H1 (cell line): ENCODE data around the gene PPIL3. TPM values are rescaled to one million over a fixed set of nuclear protein-coding genes. Genes with fewer than 3 reads are reported as not detected.

Source experiments
- CTCF ChIA-PET: fragments of 300-600 bp; sonication (Branson Sonifier 250); formaldehyde crosslinking; loops from one replicate; lab custom pipeline; 2021; ENCODE audit not compliant: partially characterized antibody; lab: Charles Lee
- POLR2A ChIA-PET: fragments of 300-600 bp; sonication (Branson Sonifier 250); formaldehyde crosslinking; loops from one replicate; lab custom pipeline; 2021; ENCODE audit warnings: inconsistent platforms; ENCODE audit not compliant: partially characterized antibody; lab: Charles Lee
- DNase-seq, 2 experiments: peaks; one replicate each; pipeline versions ENCODE4 v3.0.0 to v3.0.0-alpha.2; 2010 to 2022; ENCODE audit warnings: low spot score in 2 of 2, low read depth in 1 of 2, mixed read lengths in 1 of 2
- FAIRE-seq: peaks from 2 replicates; lab custom pipeline; 2011; peaks lifted over from hg19 to GRCh38; lab: Jason Lieb, UNC
- H2AFZ ChIP-seq: 2 replicates; pipeline ENCODE4 v1.8.1; 2012; ENCODE audit warnings: low read length, inconsistent platforms
- H2AK5ac ChIP-seq: 2 replicates; pipeline ENCODE4 v1.6.1; 2013; ENCODE audit warnings: low read depth, low read length
- H2BK120ac ChIP-seq: replicated peaks from 2 replicates; pipeline ENCODE3; 2013; ENCODE audit warnings: low read depth, low read length, inconsistent platforms
- H2BK12ac ChIP-seq: 2 replicates; pipeline ENCODE4 v1.6.1; 2013; ENCODE audit warnings: low read depth, low read length
- H2BK15ac ChIP-seq: 2 replicates; pipeline ENCODE4 v1.6.1; 2013; ENCODE audit warnings: low read length
- H2BK20ac ChIP-seq: 2 replicates; pipeline ENCODE4 v1.6.1; 2013; ENCODE audit warnings: low read length
- H2BK5ac ChIP-seq: 2 replicates; pipeline ENCODE4 v1.6.1; 2013; ENCODE audit warnings: low read depth, low read length
- H3K14ac ChIP-seq: 2 replicates; pipeline ENCODE4 v1.6.1; 2013; ENCODE audit warnings: inconsistent platforms; ENCODE audit not compliant: insufficient read length
- H3K18ac ChIP-seq: 2 replicates; pipeline ENCODE4 v1.6.1; 2013; ENCODE audit warnings: low read length; ENCODE audit errors: extremely low read depth
- H3K23ac ChIP-seq: 2 replicates; pipeline ENCODE4 v1.6.1; 2013; ENCODE audit warnings: inconsistent platforms; ENCODE audit not compliant: insufficient read length
- H3K23me2 ChIP-seq: 2 replicates; pipeline ENCODE4 v1.6.1; 2013; ENCODE audit warnings: low read depth, low read length
- H3K27ac ChIP-seq: 2 replicates; pipeline ENCODE4 v1.6.1; 2011; ENCODE audit warnings: low read depth, low read length, inconsistent platforms
- H3K27me3 ChIP-seq, 4 experiments: replicated peaks in 1 of 4; 1 replicate in 1 of 4; 2 replicates in 3 of 4; pipeline versions ENCODE4 v1.6.1 to v1.8.1; 2011 to 2013; ENCODE audit warnings: low read length in 3 of 4, mild to moderate bottlenecking in 3 of 4, inconsistent platforms in 2 of 4, mixed read lengths in 2 of 4, moderate library complexity in 1 of 4; ENCODE audit not compliant: control insufficient read depth in 3 of 4, insufficient read depth in 3 of 4; ENCODE audit errors: extremely low read depth in 1 of 4
- H3K36me3 ChIP-seq, 4 experiments: 2 replicates each; pipeline versions ENCODE4 v1.6.1 to v1.8.1; 2011 to 2013; ENCODE audit warnings: mild to moderate bottlenecking in 4 of 4, low read length in 3 of 4, moderate library complexity in 2 of 4, control low read depth in 1 of 4, inconsistent platforms in 1 of 4; ENCODE audit not compliant: insufficient read depth in 4 of 4, control insufficient read depth in 2 of 4
- H3K4ac ChIP-seq: replicated peaks from 2 replicates; pipeline ENCODE3; 2013; ENCODE audit warnings: low read length, low read depth, mixed read lengths, inconsistent platforms; ENCODE audit not compliant: insufficient read length
- H3K4me1 ChIP-seq, 4 experiments: replicated peaks in 1 of 4; 1 replicate in 1 of 4; 2 replicates in 3 of 4; pipeline versions ENCODE4 v1.6.1 to v1.8.1; 2011 to 2013; ENCODE audit warnings: low read length in 3 of 4, inconsistent platforms in 2 of 4, mixed read lengths in 1 of 4; ENCODE audit not compliant: insufficient read depth in 4 of 4, control insufficient read depth in 3 of 4
- H3K4me2 ChIP-seq, 2 experiments: 2 replicates each; pipeline versions ENCODE4 v1.6.1 to v1.8.1; 2011 to 2013; ENCODE audit warnings: low read depth in 2 of 2, low read length in 2 of 2, control low read depth in 1 of 2, inconsistent platforms in 1 of 2, mild to moderate bottlenecking in 1 of 2; ENCODE audit not compliant: insufficient read depth in 1 of 2
- H3K4me3 ChIP-seq, 4 experiments: fragments of 200-600, 300-600 bp in 1 of 4; sonication (generic), shearing (Covaris generic), sonication (Bioruptor Twin) in 1 of 4; 2 replicates each; pipeline versions ENCODE4 v1.5.1 to v1.8.1; 2011 to 2016; ENCODE audit warnings: low read length in 4 of 4, low read depth in 3 of 4, control low read depth in 2 of 4, inconsistent platforms in 2 of 4, mild to moderate bottlenecking in 2 of 4, mixed read lengths in 1 of 4, moderate library complexity in 1 of 4; ENCODE audit not compliant: insufficient read depth in 2 of 4; ENCODE audit errors: extremely low read depth in 1 of 4
- H3K56ac ChIP-seq: replicated peaks from 2 replicates; pipeline ENCODE3; 2013; ENCODE audit warnings: low read depth, mild to moderate bottlenecking, mixed read lengths, low read length, inconsistent platforms; ENCODE audit not compliant: insufficient read length
- H3K79me1 ChIP-seq: 2 replicates; pipeline ENCODE4 v1.6.1; 2013; ENCODE audit warnings: low read depth, low read length, control low read depth
- H3K79me2 ChIP-seq, 2 experiments: 2 replicates each; pipeline versions ENCODE4 v1.6.1 to v1.8.1; 2012 to 2013; ENCODE audit warnings: low read length in 2 of 2, mild to moderate bottlenecking in 2 of 2, inconsistent platforms in 1 of 2; ENCODE audit not compliant: insufficient read depth in 2 of 2, control insufficient read depth in 1 of 2
- H3K9ac ChIP-seq, 4 experiments: replicated peaks in 1 of 4; 1 replicate in 1 of 4; 2 replicates in 3 of 4; pipeline versions ENCODE4 v1.6.1 to v1.8.1; 2011 to 2013; ENCODE audit warnings: low read depth in 3 of 4, low read length in 3 of 4, control low read depth in 2 of 4, mild to moderate bottlenecking in 2 of 4, moderate library complexity in 2 of 4, inconsistent platforms in 1 of 4; ENCODE audit errors: extremely low read depth in 1 of 4
- H3K9me3 ChIP-seq, 2 experiments: 2 replicates each; pipeline versions ENCODE4 v1.6.1 to v1.8.1; 2012 to 2013; ENCODE audit warnings: mild to moderate bottlenecking in 2 of 2, moderate library complexity in 2 of 2, control low read depth in 1 of 2, inconsistent platforms in 1 of 2, low read depth in 1 of 2, low read length in 1 of 2, mixed read lengths in 1 of 2; ENCODE audit not compliant: insufficient read depth in 2 of 2
- H4K20me1 ChIP-seq, 2 experiments: replicated peaks in 1 of 2; 2 replicates each; pipeline versions ENCODE3 to v1.8.1; 2011 to 2013; ENCODE audit warnings: inconsistent platforms in 2 of 2, low read length in 2 of 2, mild to moderate bottlenecking in 1 of 2; ENCODE audit not compliant: insufficient read depth in 2 of 2, control insufficient read depth in 1 of 2
- H4K5ac ChIP-seq: 2 replicates; pipeline ENCODE4 v1.6.1; 2013; ENCODE audit warnings: low read length, low read depth, mixed read lengths, inconsistent platforms; ENCODE audit not compliant: insufficient read length
- H4K8ac ChIP-seq: 2 replicates; pipeline ENCODE4 v1.8.0; 2013; ENCODE audit warnings: mild to moderate bottlenecking, moderate library complexity, low read length, inconsistent platforms; ENCODE audit not compliant: insufficient read depth; ENCODE audit errors: extremely low read depth
- H4K91ac ChIP-seq: replicated peaks from 2 replicates; pipeline ENCODE3; 2013; ENCODE audit warnings: low read length, mixed read lengths, inconsistent platforms; ENCODE audit not compliant: insufficient read length
- RNF2 ChIP-seq: fragments of 200-900, 300-1000 bp; sonication (generic); IDR thresholded peaks from 2 replicates; pipeline ENCODE4 v1.7.1; 2016; ENCODE audit warnings: borderline replicate concordance, low read depth, mild to moderate bottlenecking, antibody characterized with exemption, low read length; ENCODE audit not compliant: poor library complexity, severe bottlenecking; ENCODE audit errors: missing control alignments
- WGBS, 2 experiments: shearing (Covaris generic) in 1 of 2; methylation state at CpG; one replicate each; pipeline versions ENCODE4 v1.1.6 to v1.1.7; 2013 to 2015; ENCODE audit warnings: low lambda C conversion rate in 2 of 2, mixed read lengths in 2 of 2, inconsistent platforms in 1 of 2, low coverage in 1 of 2, missing lambda C conversion rate in 1 of 2; ENCODE audit not compliant: insufficient replicate concordance in 2 of 2, insufficient coverage in 1 of 2, insufficient read length in 1 of 2; ENCODE audit errors: extremely low coverage in 1 of 2, missing lambda C conversion rate in 1 of 2; 5-methylcytosine and 5-hydroxymethylcytosine counted together
- polyA plus RNA-seq, 7 experiments: library from polyadenylated mRNA; depleted of rRNA in 3 of 7; stranded (reverse) in 5 of 7; unstranded in 2 of 7; fragments of >200 nt in 5 of 7; fragments of 200-250 nt in 2 of 7; gene quantifications; 1 replicate in 5 of 7; 2 replicates in 1 of 7; 4 replicates in 1 of 7; pipeline versions ENCODE4 v1.2.1 to v1.2.3, GENCODE V29; 2011 to 2013; ENCODE audit warnings: missing spikeins in 2 of 7, mixed read lengths in 2 of 7
- total RNA-seq: library from RNA; stranded (reverse); fragmentation: NEBNext Ultra II Directional; extraction: Animal tissue kit (Norgen Biotek cat#: 25700); gene quantifications from 2 replicates; pipeline ENCODE4 v1.2.1, GENCODE V29; 2021
- TF ChIP-seq, protein P1 (sequence below): IDR thresholded peaks from 2 replicates; pipeline ENCODE4 v1.6.1; 2012; ENCODE audit warnings: inconsistent platforms
- TF ChIP-seq, protein P2 (sequence below): IDR thresholded peaks from 2 replicates; pipeline ENCODE4 v1.6.1; 2011; ENCODE audit warnings: low read length, improper control_type of control experiment

Gene PPIL3
- total and polyA plus RNA-seq, 2 of the 8 experiments (the other 6 are each of a cell fraction or from before 2014, with no cell fraction given): 30.4 to 48.7 TPM

DNA sequence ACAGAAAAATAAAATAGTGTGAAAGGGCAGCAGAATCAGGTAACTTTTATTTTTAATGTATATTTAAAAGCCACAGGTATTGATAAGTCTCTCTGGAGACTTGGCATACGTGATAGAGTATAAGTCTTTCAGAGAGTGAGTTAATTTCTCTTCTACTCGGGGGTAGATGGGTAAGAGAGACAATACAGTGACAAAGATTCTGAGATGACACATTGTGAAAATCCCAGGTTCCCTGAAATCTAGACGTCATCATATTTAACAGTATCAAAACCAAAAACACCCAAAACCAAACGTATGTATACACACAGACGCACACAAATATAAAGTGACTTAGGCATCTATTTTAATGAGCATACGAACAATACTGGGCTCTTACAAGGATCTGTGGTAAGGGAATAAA, 33.6 kb upstream of the PPIL3 start:
- peaks cover 8 to 64% (median 42%) of the 10 kb centered on the region in 4 experiments for H3K36me3 ChIP-seq

More for the DNA sequence above, 33.6 kb upstream of the PPIL3 start:
- Histone ChIP-seq H3K79me1 (no peaks in the 10 kb centered on the region), H2BK120ac (no peak overlapping the region), H3K4me1 (no peaks in the 10 kb centered on the region), H3K4me3 (no peak overlapping the region), H2AK5ac (no peak overlapping the region), H2BK5ac (no peak overlapping the region), H3K18ac (no peak overlapping the region), H3K23ac (no peak overlapping the region), H3K79me2 (no peaks in the 10 kb centered on the region), H3K4me2 (no peak overlapping the region), H2BK15ac (no peak overlapping the region), H3K9ac (no peak overlapping the region), H3K27me3 (no peaks in the 10 kb centered on the region), H2AFZ (no peak overlapping the region), H2BK20ac (no peak overlapping the region), H3K4ac (no peak overlapping the region), H4K20me1 (peaks cover 0 to 2% of the 10 kb centered on the region in 2 experiments), H3K27ac (no peak overlapping the region), H3K9me3 (no peaks in the 10 kb centered on the region), H4K8ac (no peak overlapping the region), H4K91ac (no peak overlapping the region), H3K56ac (no peak overlapping the region), H4K5ac (no peak overlapping the region), H3K23me2 (no peaks in the 10 kb centered on the region), H3K14ac (no peak overlapping the region), H2BK12ac (no peak overlapping the region)
- POLR2A ChIA-PET: interaction anchor here (1.4 kb wide), 1 partner anchor 10 kb away, joined by 6 read pairs; no protein-coding TSS in a partner anchor
- DNase-seq (no peak), FAIRE-seq (no peak)
- CTCF ChIA-PET: interaction anchor here (1.2 to 1.4 kb wide), 2 partner anchors 16 to 18 kb away, joined by 3 to 5 read pairs; no protein-coding TSS in a partner anchor
- WGBS, 2 experiments: 94% methylated on average over 6 of the region's 6 CpGs; no CpG with 5 or more reads in 1 of the 2 experiments
- no peak for TF ChIP-seq RNF2
- TF ChIP-seq, protein P1, sequence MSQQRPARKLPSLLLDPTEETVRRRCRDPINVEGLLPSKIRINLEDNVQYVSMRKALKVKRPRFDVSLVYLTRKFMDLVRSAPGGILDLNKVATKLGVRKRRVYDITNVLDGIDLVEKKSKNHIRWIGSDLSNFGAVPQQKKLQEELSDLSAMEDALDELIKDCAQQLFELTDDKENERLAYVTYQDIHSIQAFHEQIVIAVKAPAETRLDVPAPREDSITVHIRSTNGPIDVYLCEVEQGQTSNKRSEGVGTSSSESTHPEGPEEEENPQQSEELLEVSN: no peak
- TF ChIP-seq, protein P2, sequence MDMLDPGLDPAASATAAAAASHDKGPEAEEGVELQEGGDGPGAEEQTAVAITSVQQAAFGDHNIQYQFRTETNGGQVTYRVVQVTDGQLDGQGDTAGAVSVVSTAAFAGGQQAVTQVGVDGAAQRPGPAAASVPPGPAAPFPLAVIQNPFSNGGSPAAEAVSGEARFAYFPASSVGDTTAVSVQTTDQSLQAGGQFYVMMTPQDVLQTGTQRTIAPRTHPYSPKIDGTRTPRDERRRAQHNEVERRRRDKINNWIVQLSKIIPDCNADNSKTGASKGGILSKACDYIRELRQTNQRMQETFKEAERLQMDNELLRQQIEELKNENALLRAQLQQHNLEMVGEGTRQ: no peak
